ENCODE measurements around the gene ROR2.

The ROR2 gene

DNA sequence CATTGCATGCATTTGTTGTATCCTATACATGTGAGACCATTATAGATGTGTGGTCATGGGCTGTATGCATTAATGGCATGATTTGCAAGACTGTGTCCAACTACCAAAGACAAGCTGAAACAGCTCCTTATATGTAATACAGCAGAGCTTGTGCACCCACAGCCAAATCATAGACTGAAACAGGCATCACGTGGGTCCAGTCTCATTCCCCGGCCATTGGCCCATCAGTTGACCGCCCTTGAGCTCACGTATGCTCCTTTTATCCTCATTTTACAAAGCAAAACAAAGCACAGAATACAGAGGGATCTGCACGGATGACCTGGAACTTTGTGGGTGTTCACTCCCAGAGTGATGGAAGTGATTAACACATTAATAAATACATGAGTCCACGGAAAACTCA, 109.1 kb downstream of the ROR2 start:
- TF ChIP-seq, protein P1, sequence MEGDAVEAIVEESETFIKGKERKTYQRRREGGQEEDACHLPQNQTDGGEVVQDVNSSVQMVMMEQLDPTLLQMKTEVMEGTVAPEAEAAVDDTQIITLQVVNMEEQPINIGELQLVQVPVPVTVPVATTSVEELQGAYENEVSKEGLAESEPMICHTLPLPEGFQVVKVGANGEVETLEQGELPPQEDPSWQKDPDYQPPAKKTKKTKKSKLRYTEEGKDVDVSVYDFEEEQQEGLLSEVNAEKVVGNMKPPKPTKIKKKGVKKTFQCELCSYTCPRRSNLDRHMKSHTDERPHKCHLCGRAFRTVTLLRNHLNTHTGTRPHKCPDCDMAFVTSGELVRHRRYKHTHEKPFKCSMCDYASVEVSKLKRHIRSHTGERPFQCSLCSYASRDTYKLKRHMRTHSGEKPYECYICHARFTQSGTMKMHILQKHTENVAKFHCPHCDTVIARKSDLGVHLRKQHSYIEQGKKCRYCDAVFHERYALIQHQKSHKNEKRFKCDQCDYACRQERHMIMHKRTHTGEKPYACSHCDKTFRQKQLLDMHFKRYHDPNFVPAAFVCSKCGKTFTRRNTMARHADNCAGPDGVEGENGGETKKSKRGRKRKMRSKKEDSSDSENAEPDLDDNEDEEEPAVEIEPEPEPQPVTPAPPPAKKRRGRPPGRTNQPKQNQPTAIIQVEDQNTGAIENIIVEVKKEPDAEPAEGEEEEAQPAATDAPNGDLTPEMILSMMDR (IDR thresholded peaks at IDR 0.05; ENCODE audit: low read depth, low read length) = no peak
- no peak overlapping the region for H3K4me3 ChIP-seq (ENCODE audit: low read depth, low read length)
- DNase-seq = no peak
- no peaks in the 10 kb centered on the region for H3K9me3 ChIP-seq
- H3K4me1 ChIP-seq = peaks cover 31% of the 10 kb centered on the region
- no peaks in the 10 kb centered on the region for H3K36me3 ChIP-seq
- H3K27me3 ChIP-seq = no peaks in the 10 kb centered on the region

DNA sequence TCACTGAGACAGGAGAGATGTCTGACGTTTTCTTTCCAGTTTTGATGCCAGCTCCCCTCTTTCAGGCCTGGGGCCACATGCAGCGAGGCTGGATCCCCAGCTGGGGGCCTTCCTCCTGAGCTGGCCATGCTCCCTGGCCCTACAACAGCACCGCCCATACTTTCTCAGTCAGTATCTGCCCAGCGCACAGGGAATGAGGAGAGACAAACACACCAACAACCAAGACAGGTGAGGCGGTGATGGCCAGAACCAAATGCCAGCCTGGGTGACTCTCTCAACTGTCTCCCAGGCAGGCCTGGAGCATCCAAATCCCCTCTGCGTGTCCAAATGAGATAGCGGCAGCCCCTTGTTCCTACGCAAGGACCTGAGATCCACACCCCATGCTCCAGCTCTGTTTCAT, 109.6 kb downstream of the ROR2 start:
- Histone ChIP-seq H3K36me3 (no peaks in the 10 kb centered on the region), H3K4me1 (peaks cover 31% of the 10 kb centered on the region), H3K9me3 (no peaks in the 10 kb centered on the region), H3K27me3 (no peaks in the 10 kb centered on the region), H3K4me3 (ENCODE audit: low read depth, low read length) (no peak overlapping the region)
- no peak for DNase-seq
- TF ChIP-seq, protein P1 (IDR thresholded peaks at IDR 0.05; ENCODE audit: low read depth, low read length) = no peak

DNA sequence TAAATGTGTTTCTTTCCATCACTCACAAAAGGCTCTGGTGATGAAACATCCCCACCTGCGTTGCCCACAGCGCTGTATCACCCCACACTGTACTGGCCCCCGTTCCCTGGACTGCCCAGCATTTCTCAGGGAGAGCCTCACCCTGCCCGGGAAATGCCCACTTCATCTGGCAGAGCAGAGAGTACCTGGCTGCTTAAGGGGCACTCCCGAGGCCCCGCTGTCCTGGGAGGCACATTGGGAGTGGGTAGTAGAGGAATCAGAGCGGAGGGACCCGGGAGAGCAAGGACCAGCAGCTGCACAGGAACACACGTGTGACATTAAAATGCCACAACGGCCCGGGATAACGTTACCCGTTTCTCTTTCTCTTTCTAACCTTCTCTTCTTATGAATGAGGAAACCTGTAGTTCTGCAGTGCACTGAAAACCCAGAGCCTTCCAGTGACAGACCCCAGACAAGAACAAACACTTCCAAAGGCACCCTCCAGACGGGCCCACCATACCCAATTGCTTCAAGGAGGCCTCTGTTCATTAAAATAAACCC, 110.0 kb downstream of the ROR2 start:
- H3K9me3 ChIP-seq = no peaks in the 10 kb centered on the region
- peaks cover 28% of the 10 kb centered on the region for H3K4me1 ChIP-seq
- DNase-seq = no peak
- H3K27me3 ChIP-seq = no peaks in the 10 kb centered on the region
- H3K4me3 ChIP-seq (ENCODE audit: low read depth, low read length) = no peak overlapping the region
- no peaks in the 10 kb centered on the region for H3K36me3 ChIP-seq
- TF ChIP-seq, protein P1 (IDR thresholded peaks at IDR 0.05; ENCODE audit: low read depth, low read length) = no peak

DNA sequence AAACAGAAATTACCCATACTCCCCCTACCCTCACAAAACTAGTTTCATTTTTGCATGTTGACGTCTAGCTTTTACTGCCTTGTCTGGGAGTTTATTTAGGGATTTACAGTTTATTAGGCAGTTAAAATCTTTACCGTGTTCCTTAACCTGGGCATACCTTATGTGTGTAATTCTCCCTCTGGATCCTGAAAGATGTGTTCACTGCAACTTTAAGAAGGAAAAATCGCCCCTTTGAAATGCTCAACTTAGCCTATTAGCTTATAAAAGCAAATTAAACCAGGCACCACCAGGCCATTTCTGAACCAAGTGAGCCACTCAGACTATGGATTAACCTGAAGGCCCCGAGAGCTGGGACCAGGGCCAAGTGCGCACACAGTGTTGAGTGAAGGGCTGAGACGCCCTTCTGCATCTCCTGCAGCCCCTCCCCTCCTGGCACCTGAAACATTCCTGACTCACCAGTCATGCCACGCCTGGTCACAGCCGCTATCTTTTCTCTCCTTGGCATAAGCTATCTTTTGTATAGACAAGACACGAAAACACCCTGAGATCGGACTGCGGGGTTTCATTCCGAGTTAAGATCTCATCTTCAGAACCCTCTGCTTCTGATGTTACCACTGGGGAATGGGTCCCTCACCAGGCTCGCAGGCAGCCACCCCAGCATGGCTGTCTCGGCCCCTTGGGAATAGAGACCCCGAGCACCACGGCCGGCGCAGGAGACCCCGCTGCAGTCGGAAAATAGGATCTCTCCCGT, 111.9 kb downstream of the ROR2 start:
- no peaks in the 10 kb centered on the region for H3K27me3 ChIP-seq
- no peaks in the 10 kb centered on the region for H3K9me3 ChIP-seq
- no peaks in the 10 kb centered on the region for H3K36me3 ChIP-seq
- H3K4me3 ChIP-seq (ENCODE audit: low read depth, low read length) = peak overlapping the region; percentile 34
- TF ChIP-seq, protein P1 (IDR thresholded peaks at IDR 0.05; ENCODE audit: low read depth, low read length) = no peak
- peak; percentile 75 for DNase-seq
- H3K4me1 ChIP-seq = peaks cover 16% of the 10 kb centered on the region

DNA sequence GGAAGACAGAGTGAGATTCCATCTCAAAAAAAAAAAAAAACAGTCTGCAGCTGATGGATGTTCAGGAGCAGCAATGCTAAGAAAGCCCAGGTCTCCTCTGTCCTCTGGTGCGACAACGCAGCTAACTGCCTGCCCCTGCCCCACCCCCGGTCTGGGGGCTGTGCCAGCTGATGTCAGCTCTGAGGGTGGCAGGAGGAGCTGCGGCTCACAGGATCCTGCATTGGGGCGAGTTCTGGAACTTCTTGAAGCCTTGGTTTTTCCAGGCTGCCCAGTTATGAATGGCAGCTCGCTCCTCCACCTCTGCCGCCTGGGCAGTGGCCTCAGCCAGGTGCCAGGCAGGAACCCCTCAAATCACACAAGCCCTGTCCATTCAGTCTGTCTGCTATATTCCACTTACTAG, 113.5 kb downstream of the ROR2 start:
- H3K27me3 ChIP-seq = no peaks in the 10 kb centered on the region
- H3K36me3 ChIP-seq = no peaks in the 10 kb centered on the region
- no peak overlapping the region for H3K4me3 ChIP-seq (ENCODE audit: low read depth, low read length)
- no peaks in the 10 kb centered on the region for H3K9me3 ChIP-seq
- DNase-seq = peak; percentile 52
- peaks cover 16% of the 10 kb centered on the region for H3K4me1 ChIP-seq
- TF ChIP-seq, protein P1 (IDR thresholded peaks at IDR 0.05; ENCODE audit: low read depth, low read length) = no peak

DNA sequence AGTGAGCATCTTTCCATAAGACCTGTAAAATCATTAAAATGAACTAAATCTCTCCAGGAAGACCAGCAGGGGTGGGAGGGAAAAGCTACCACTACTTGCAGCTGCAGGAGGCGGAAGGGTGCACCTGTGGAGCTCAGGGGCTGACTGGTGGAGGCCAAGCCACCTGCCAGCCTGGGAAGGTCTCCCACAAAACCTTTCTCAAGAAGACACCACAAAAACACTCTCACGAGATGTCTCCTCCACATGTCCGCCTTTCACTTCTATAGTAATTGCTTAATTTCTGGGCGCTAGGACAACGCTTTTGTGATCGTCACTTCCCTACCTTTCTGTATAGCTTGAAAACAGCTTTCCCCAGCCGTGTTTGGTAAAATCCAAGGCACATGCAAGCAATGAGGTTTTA, 114.4 kb downstream of the ROR2 start:
- Histone ChIP-seq H3K9me3 (no peaks in the 10 kb centered on the region), H3K27me3 (no peaks in the 10 kb centered on the region), H3K36me3 (no peaks in the 10 kb centered on the region), H3K4me3 (ENCODE audit: low read depth, low read length) (no peak overlapping the region), H3K4me1 (peaks cover 16% of the 10 kb centered on the region)
- no peak for DNase-seq
- TF ChIP-seq, protein P1 (IDR thresholded peaks at IDR 0.05; ENCODE audit: low read depth, low read length) = no peak

All from BE2C (cell line).